ENCODE measurements around the gene PLPPR2.
"Not testable (repeated sequence)": the region's sequence is repeated elsewhere in the genome, so short reads cannot be mapped to it uniquely, and the experiment has no call there.

PLPPR2 gene

GRCh38 chr19:11404588-11405222, 49.5 kb downstream of the PLPPR2 start:
- in situ Hi-C loops (cut with MboI; ENCODE audit: low pct_unique_long_range_greater_than_20kb, low sequenced_read_pairs, unreplicated experiment), result no loop called here
- no peak for TF ChIP-seq CTCF (IDR thresholded peaks at IDR 0.05; ENCODE audit: extremely low read depth, insufficient read depth, missing control alignments)
- DNase-seq (ENCODE audit: low spot score), result no peak

GRCh38 chr19:11405846-11406643, 50.8 kb downstream of the PLPPR2 start:
- DNase-seq (ENCODE audit: low spot score), result no peak
- in situ Hi-C loops (cut with MboI; ENCODE audit: low pct_unique_long_range_greater_than_20kb, low sequenced_read_pairs, unreplicated experiment), result no loop called here
- TF ChIP-seq CTCF (IDR thresholded peaks at IDR 0.05; ENCODE audit: extremely low read depth, insufficient read depth, missing control alignments), result no peak

- DNase-seq (ENCODE audit: low spot score); in situ Hi-C loops (cut with MboI; ENCODE audit: low pct_unique_long_range_greater_than_20kb, low sequenced_read_pairs, unreplicated experiment): not testable (repeated sequence)
These were observed 51.5 kb downstream of the PLPPR2 start for GRCh38 chr19:11406703-11407236.

- DNase-seq (ENCODE audit: low spot score), result no peak
- in situ Hi-C loops (cut with MboI; ENCODE audit: low pct_unique_long_range_greater_than_20kb, low sequenced_read_pairs, unreplicated experiment), result no loop called here
- TF ChIP-seq CTCF (IDR thresholded peaks at IDR 0.05; ENCODE audit: extremely low read depth, insufficient read depth, missing control alignments), result no peak
These were observed 53.4 kb downstream of the PLPPR2 start for GRCh38 chr19:11408591-11408990.

GRCh38 chr19:11410682-11411081, 55.5 kb downstream of the PLPPR2 start:
- TF ChIP-seq CTCF (IDR thresholded peaks at IDR 0.05; ENCODE audit: extremely low read depth, insufficient read depth, missing control alignments), result no peak
- no peak for DNase-seq (ENCODE audit: low spot score)
- in situ Hi-C loops (cut with MboI; ENCODE audit: low pct_unique_long_range_greater_than_20kb, low sequenced_read_pairs, unreplicated experiment), result no loop called here

- in situ Hi-C loops (cut with MboI; ENCODE audit: low pct_unique_long_range_greater_than_20kb, low sequenced_read_pairs, unreplicated experiment), result no loop called here
- no peak for DNase-seq (ENCODE audit: low spot score)
- no peak for TF ChIP-seq CTCF (IDR thresholded peaks at IDR 0.05; ENCODE audit: extremely low read depth, insufficient read depth, missing control alignments)
These were observed 59.3 kb downstream of the PLPPR2 start for GRCh38 chr19:11414544-11414943.

Data from GM13977 (cell line).